OCI-M2 (cell line): ENCODE results near the gene RABL6.

ENCODE experiments used
- DNase-seq: peaks from one replicate; lab custom pipeline; 2025; ENCODE audit not compliant: unreplicated experiment; lab: John Stamatoyannopoulos, UW

RABL6 gene

DNA sequence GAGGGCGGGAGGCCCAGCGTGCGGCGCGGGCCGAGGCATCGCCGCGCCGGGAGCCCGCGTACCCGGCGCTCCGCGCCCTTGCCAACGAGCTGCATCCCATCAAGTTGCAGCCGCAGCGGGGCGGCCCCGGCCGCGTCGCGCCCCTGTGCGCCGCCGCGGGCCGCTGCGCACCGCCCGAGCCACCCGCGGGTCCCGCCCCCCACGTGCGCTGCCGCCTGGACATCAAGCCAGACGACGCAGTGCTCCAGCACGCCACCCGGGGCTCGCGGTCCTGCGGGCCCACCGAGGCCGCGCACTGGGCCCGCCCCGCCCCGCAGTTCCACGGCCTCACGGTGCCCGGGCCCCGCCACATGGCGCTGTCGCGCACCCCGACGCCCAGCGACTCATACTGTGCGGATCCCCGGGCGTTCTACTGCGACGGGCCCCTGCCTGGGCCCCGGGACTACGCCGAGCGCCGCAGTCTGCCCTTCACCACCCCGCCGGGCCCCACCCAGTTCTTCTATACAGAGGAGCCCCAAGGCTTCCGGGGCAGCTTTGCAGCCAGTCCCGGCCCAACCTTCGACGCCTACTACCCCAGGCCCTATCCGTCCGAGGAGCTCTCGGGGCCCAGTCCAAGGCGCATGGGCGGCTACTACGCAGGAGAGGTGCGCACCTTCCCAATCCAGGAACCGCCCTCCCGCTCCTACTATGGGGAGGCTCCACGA, 37.2 kb downstream of the RABL6 start:
- no peak for DNase-seq

DNA sequence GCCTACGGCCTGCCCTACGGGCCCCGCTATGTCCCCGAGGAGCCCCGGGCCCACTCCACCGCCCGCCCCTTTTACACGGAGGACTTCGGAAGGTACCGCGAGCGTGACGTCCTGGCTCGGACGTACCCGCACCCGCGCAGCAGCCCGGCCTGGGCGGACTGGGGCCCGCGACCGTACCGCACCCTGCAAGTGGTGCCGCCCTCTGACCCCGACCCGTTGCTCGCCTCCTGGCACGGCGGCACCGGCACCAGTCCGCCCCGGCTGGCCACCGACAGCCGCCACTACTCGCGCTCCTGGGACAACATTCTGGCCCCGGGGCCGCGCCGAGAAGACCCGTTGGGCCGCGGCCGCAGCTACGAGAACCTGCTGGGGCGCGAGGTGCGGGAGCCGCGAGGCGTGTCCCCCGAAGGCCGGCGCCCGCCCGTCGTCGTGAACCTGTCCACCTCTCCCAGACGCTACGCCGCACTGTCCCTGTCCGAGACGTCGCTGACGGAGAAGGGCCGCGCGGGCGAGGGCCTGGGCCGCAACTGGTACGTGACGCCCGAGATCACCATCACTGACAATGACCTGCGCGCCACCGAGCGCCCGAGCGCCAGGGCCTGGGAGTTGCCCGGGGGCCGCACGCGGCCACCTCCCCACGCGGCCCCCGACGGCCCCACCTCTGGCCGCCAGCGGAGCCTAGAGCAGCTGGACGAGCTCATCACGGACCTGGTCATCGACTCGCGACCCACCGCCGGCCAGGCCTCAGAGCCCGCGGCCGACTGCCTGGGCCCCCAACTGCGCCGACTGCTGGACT, 37.9 kb downstream of the RABL6 start:
- no peak for DNase-seq

DNA sequence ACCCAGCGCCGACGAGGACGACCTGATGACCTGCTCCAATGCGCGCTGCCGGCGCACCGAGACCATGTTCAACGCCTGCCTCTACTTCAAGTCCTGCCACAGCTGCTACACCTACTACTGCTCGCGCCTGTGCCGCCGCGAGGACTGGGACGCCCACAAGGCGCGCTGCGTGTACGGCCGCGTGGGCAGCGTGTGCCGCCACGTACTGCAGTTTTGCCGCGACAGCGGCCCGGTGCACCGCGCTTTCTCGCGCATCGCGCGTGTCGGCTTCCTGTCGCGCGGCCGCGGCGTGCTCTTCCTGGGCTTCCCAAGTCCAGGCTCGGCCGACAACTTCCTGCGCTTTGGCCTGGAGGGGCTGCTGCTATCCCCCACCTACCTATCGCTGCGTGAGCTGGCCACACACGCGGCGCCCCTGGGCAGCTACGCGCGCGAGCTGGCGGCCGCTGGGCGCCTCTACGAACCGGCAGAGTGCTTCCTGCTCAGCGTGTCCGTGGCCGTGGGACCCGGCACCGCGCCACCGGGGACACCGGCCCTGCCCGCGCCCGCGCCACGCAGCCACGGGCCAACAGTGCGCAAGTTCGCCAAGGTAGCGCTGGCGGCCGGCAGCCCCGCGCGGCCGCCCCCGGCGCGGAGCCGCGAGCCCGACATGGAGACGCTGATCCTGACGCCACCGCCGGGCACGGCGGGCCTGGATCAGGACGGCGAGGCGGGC, 38.8 kb downstream of the RABL6 start:
- no peak for DNase-seq

DNA sequence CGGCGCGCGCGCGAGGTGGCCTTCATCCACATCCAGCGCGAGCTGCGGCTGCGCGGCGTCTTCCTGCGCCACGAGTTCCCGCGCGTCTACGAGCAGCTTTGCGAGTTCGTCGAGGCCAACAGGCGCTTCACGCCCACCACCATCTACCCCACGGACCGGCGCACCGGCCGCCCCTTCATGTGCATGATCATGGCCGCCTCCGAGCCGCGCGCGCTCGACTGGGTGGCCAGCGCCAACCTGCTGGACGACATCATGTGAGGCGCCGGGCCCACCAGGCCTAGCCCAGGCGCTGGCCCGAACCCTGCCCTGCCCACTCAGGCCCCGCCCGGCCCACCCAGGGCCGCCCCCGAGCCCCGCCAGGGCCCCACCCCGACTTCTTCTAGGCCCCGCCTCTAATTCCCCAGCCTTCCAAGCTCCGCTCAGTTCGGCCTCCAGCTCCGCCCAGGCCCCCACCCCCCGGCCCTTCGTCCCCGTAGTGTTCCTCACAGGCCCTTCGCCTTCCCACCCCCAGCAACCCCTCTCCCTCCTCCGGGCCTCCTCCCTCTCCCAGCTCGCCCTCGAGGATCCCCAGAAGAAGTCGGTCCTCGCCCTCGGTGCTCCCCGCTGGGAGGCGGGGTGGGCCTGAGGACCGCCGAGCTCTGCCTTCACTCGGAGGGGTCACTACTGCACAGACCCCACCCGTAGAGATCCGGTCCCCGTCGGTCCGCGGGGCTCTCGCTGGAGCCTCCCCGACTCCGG, 39.5 kb downstream of the RABL6 start:
- no peak for DNase-seq

DNA sequence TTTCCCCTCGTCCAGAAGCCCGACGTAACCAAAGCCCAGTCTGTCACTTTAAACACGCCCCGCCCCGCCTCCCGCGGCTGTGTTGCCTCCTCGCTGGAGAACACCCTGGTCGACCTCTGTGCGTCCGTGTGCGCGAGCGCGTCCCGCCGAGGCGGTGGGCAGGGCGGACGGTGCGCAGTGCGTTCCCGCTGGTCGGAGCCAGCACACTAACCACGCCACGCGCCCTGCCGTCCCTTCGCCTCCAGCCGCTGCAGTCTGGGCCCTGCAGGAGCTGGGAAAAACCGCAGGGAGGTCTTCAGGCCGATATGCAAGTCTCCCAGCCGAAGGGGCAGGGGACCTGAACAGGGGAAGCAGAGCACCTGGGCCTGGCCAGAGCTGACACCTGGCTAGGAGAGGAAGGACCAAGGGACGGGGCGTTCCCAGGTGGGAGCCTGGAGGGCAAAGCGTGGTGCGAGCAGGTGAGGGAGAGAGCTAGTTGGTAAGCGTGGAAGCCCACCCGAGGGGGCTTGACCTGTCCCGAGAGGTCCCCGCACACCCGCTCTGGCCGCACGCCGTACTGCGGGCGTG, 40.2 kb downstream of the RABL6 start:
- DNase-seq: no peak

DNA sequence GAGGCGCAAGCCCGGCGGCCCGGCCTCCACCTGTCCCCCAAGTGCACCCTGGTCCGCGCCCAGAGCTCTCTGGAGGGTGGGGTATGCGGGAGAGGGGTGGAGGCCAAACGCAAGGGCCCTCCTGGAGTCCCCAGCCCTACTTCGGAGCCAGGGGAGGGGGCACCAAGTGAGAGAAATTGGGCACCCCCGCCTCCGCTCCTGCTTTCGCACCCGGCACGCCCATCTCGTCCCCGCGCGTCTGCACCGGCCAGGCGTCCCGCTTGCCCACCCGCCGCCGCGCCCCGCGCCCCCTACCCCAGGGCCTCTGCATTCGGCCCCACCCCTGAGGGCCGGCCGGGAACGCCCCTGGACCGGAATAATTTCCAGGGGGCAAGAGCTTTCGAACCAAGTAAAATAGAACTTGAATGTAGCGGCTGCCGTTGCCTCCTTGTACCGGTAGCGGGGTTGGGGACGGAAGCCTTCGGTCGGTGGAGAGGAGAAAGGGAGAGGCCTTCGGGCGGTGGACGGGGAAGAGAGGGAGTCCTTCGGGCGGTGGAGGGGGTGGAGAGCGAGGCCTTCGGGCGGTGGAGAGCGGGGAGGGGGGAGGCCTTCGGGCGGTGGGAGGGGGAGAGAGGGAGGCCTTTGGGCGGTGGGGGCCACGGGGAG, 40.8 kb downstream of the RABL6 start:
- DNase-seq: no peak

DNA sequence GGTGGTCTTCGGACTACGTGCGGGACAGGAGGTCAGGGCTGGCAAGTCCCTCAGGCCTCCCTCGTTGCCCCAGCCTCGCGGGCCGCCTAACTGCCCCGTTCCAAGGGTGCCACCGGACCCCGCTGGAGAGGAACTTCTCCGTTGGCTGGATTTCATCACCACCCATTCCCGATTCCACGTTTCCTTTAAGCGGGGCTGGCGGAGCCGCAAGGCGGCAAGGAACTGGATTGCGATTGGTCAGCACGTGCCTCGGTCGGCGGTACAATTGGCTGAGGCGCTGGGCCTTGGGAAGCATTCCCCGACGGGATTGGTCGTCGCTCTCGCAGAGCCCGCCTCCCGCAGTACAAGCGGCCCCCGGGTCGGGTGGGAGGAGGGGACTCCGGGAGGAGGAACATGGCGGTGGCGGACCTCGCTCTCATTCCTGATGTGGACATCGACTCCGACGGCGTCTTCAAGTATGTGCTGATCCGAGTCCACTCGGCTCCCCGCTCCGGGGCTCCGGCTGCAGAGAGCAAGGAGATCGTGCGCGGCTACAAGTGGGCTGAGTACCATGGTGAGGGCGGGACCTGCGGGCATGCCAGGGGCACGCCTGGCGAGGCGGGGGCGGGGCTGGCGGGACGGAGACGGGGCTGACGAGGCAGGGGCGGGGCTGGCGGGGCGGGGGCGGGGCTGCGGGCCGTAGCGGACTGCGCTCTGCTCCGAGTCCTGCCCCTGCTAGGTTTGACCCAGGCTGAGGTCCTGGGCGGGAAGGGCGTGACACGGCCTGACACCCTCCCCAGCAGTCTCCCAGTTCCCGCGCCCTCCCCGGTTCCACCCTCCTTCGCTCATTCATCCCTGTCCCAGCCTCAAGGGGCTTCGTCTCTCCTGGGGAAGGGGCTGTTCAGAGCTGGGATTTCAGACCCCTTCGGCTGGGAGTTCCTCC, 41.6 kb downstream of the RABL6 start, which contains the start of gene PHPT1:
Gene PHPT1, plus strand, starts transcription at position 372 of the 922 bp plus-strand sequence. Its CDS starts 22 bp downstream, at position 394.
- DNase-seq: peak; percentile 58

DNA sequence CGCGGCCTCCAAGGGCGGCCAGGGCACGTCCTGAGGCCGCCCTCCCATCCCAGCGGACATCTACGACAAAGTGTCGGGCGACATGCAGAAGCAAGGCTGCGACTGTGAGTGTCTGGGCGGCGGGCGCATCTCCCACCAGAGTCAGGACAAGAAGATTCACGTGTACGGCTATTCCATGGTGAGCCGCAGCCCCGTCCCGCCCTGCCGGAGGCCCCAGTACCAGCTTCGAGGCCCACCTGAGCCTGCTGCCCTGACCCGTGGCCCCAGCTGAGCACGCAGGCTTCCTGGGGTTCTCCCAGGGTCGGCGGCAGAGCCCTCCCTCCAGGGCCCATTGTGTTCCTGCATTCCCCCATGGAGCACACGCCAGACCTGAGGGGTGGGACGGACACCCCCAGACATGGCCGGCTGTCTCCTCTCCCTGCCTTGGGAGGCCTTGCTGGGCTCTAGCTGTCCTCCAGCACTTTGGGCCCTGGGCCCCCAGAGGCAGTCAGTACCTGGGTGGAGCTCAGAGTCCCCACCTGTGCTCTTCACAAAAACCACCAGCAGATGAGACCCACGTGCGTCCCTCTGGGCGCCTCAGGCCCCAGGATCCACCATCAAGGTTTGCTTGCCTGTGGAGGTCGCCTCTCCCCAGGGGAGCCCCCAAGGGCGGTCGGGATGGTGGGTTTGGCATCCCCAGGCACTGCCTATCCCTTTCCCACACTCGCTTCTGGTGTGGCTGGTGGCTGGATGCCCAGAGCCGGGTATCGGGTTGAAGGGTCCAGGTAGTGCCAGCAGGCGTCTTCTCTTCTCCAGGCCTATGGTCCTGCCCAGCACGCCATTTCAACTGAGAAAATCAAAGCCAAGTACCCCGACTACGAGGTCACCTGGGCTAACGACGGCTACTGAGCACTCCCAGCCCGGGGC, 42.5 kb downstream of the RABL6 start:
- no peak for DNase-seq

DNA sequence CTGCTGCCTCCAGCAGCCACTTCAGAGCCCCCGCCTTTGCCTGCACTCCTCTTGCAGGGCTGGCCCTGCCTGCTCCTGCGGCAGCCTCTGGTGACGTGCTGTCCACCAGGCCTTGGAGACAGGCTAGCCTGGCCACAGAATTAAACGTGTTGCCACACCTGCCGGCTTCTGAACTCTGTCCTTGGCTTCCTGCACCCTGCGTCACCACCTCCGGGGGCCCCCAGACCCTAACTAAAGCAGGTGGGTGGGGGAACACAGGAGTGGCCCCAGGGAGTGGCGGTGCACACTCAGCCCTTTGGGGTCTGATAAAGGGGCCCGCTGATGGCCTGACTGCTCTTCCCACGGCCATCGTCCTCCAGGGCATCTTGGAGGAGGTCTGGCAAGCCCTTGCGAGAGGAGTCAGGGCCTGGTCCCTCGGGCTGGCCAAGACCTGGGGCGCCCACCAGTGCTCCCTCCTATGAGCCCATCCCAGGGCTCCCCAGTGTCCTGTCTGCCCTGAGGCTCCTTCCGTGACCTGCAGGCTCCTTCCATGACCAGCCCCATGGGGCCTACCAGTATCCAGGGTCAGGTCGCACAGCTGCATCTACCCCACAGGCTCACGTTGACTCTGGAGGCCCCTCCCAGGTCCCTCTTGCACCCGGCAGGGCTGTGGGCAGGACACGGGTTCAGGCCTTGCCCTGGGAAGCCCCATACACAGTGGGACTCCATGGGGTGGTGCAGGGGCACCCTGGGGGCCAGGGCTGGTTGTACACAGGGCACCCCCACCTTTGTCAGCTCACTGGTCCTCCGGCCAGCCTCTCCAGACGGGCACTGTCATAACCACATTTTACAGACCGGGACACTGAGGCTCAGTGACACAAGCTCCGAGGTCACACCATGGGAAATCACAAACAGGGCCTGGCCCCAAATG, 43.4 kb downstream of the RABL6 start:
- no peak for DNase-seq

DNA sequence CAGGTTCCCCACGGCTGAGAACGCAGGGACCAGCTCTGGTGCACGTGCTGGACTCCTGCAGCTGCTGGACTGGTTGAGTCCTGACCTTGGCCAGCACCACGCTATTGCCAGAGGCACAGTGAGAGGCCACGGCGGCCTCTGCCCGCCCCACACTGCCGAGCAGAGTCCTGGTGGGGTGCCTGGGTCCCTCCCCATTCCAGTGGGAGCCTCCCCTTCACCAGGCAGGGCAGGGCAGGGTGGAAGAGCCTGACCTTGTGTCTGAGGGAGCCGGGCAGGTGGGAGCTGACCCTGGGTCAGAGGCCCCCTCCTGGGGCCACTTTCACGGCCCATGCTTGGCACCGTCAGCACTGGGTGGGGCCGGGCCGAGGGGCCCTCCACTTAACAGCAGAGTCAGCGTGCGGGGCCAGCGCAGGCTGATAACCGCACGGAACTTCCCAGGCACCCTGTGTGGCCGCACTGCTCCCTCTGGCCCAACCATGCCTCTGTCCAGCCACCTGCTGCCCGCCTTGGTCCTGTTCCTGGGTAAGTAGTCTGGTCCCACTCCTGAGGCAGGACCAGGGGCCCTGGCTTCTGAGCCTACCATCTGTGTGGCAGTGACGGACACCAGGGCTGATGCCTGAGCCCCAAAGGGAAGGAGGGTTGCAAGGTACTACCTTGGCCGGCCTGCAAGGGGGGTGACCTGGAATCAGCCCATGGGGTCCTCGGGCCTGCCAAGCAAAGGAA, 44.4 kb downstream of the RABL6 start, which contains the start of gene MAMDC4:
Gene MAMDC4, plus strand, starts transcription at position 406 of the 723 bp plus-strand sequence. Its CDS starts 71 bp downstream, at position 477.
- DNase-seq: no peak

DNA sequence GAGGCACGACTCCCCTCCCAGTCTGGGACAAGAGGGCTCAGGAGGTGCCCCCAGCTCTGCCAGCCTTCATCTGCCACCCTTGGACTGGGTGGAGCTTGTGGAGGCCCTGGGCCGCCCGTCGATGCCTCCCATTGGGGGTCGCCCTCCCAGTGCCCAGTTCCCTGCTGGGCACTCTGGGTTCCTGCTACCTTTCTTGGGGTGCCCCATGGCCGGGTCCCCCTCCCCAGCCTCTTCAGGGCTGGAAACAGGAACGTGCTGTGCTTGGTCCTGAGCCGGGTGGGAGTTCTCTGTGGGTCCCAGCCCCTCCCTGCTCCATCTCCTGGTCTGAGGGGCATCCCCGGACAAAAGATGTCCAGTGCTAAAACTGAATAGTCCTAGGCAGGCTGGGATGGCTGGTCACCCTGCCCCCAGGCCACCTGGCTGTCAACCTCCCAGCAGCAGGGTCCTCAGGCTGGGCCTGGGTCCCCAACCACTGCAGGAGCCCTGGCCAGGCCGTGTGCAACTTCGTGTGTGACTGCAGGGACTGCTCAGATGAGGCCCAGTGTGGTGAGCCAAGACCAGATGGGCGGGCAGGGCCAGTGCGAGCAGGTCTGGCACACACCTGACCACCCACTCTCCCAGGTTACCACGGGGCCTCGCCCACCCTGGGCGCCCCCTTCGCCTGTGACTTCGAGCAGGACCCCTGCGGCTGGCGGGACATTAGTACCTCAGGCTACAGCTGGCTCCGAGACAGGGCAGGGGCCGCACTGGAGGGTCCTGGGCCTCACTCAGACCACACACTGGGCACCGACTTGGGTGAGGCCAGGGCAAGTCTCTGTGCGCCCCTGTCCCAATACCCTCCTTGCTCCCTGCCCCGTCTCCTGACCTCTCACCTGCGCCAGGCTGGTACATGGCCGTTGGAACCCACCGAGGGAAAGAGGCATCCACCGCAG, 45.2 kb downstream of the RABL6 start:
- DNase-seq: no peak

DNA sequence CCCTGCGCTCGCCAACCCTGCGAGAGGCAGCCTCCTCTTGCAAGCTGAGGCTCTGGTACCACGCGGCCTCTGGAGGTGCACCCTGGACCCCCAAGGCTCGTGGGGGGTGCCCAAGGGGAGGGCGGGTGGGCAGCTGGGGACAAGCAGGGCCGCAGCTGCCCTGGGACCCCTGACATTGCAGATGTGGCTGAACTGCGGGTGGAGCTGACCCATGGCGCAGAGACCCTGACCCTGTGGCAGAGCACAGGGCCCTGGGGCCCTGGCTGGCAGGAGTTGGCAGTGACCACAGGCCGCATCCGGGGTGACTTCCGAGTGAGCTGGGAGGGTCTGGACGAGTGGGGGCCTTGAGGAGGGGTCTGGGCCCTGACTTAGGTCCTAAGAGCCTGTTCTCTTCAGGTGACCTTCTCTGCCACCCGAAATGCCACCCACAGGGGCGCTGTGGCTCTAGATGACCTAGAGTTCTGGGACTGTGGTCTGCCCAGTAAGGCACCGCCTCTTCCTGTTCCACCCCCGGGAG, 45.9 kb downstream of the RABL6 start:
- no peak for DNase-seq

DNA sequence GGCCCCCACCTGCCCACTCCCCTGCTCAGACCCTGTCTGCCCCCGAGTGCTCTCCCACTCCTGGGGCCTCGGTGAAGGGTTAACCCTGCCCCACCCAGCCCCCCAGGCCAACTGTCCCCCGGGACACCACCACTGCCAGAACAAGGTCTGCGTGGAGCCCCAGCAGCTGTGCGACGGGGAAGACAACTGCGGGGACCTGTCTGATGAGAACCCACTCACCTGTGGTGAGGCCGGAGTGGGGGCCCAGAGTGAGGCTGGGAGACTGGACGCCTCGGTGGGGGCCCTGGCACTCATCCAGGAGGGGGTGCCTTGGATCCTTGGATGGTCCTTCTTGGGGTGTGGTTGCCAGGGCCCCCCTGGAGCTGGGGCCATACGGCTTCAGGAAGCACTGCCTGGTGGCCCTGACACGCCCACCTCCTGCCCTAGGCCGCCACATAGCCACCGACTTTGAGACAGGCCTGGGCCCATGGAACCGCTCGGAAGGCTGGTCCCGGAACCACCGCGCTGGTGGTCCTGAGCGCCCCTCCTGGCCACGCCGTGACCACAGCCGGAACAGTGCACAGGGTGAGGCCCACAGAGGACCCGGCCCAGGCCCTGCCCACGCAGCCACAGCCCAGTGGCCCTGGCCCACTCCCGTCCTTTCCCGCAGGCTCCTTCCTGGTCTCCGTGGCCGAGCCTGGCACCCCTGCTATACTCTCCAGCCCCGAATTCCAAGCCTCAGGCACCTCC, 46.5 kb downstream of the RABL6 start:
- no peak for DNase-seq

DNA sequence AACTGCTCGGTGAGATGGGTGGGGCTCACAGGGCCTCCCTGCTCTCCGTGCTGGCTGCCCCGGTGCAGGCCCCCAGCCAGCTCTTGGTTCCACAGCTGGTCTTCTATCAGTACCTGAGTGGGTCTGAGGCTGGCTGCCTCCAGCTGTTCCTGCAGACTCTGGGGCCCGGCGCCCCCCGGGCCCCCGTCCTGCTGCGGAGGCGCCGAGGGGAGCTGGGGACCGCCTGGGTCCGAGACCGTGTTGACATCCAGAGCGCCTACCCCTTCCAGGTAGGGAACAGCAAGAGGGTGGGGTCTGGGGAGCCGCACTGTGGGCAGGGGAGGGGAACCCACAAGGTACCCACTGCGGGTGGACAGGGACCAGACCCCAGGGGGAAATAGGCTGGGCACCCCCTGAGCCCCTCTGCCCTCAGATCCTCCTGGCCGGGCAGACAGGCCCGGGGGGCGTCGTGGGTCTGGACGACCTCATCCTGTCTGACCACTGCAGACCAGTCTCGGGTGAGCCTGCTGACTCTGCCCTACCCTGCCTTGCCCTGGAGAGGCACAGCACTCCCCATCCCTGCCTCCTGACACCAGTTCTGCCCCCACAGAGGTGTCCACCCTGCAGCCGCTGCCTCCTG, 47.2 kb downstream of the RABL6 start:
- no peak for DNase-seq
